Activated naive CD4-positive, alpha-beta T cell treated with anti-CD3 and anti-CD28 coated beads for 36 hours (primary cell): ENCODE data around the gene AAGAB. TPM values are rescaled to one million over a fixed set of nuclear protein-coding genes. Genes with fewer than 3 reads are reported as not detected.

Source experiments
- CTCF ChIA-PET: fragments of 350-600 bp; sonication (Branson Sonifier 250); formaldehyde crosslinking; loops from one replicate; lab custom pipeline; 2021; ENCODE audit warnings: antibody characterized with exemption; lab: Charles Lee
- DNase-seq: peaks from one replicate; pipeline ENCODE4 v3.0.0-alpha.2; 2020
- H3K27ac Mint-ChIP-seq: one replicate; pipeline ENCODE4 v1.8.0; 2021; ENCODE audit warnings: mild to moderate bottlenecking, mixed read lengths
- H3K27me3 Mint-ChIP-seq: one replicate; pipeline ENCODE4 v1.8.0; 2021; ENCODE audit warnings: low read depth, mixed read lengths
- H3K36me3 Mint-ChIP-seq: one replicate; pipeline ENCODE4 v1.8.0; 2021; ENCODE audit warnings: low read depth, mixed read lengths
- H3K4me1 Mint-ChIP-seq: one replicate; pipeline ENCODE4 v1.8.0; 2021; ENCODE audit warnings: low read depth, mixed read lengths
- H3K4me3 Mint-ChIP-seq: one replicate; pipeline ENCODE4 v1.8.0; 2021; ENCODE audit warnings: mild to moderate bottlenecking, moderate library complexity, mixed read lengths
- H3K9me3 Mint-ChIP-seq: one replicate; pipeline ENCODE4 v1.8.0; 2021; ENCODE audit warnings: mixed read lengths
- intact Hi-C: fragments of 100-400 bp; cut with micrococcal nuclease; formaldehyde crosslinking; loops from one replicate; pipeline ENCODE4 v1.15.1; 2023
- total RNA-seq, 2 experiments: library from RNA; stranded (reverse); gene quantifications; one replicate each; pipeline ENCODE4 v1.2.3, GENCODE V29; 2021

The AAGAB gene
- total RNA-seq, 2 experiments from 2014 or later: 47.2 to 48.8 TPM

DNA sequence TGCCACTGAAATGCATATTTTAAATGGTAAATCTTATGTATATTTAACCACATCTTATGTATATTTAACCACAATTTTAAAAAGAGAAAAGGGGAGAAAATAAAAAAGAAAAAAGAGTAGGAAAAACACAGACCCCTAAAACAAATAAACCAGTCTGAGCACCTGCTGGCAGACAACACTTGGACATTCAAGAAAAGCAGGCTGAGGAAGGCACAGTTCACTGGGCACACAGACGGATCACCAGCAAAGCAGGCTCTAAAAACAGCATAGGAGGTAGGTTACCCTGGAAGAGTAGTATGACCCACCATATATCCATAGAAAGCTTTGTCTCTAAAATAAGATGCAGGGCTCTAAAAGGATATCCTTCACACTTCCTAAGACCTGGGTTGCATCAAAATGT lies 27.0 kb downstream of the AAGAB start:
- DNase-seq: no peak
- no peak overlapping the region for H3K27ac Mint-ChIP-seq
- intact Hi-C loops: no loop called here
- H3K9me3 Mint-ChIP-seq: no peaks in the 10 kb centered on the region
- H3K4me1 Mint-ChIP-seq: peaks cover 4% of the 10 kb centered on the region
- H3K36me3 Mint-ChIP-seq: peaks cover 34% of the 10 kb centered on the region
- no peak overlapping the region for H3K4me3 Mint-ChIP-seq
- no peaks in the 10 kb centered on the region for H3K27me3 Mint-ChIP-seq
- CTCF ChIA-PET: interaction anchor here (1.2 kb wide), 1 partner anchor 13 kb away, joined by 6 read pairs; no protein-coding TSS in a partner anchor

DNA sequence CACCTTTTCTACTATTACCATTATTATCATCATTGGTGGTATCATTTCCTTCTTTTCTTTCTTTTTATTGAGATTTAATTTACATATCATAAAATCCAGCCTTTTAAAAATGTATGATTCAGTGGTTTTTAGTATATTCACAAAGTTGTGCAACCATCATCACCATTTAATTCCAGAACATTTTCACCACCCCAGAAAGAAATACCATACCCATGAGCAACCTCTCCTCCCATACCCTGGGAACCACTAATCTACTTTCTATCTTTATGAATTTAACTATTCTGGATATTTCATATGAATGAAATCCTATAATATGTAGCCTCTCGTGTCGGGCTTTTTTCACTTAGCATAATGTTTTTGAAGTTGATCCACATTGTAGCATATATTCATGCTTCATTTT lies 29.1 kb downstream of the AAGAB start:
- no peak overlapping the region for H3K4me3 Mint-ChIP-seq
- peaks cover 20% of the 10 kb centered on the region for H3K36me3 Mint-ChIP-seq
- H3K9me3 Mint-ChIP-seq: no peaks in the 10 kb centered on the region
- intact Hi-C loops: no loop called here
- DNase-seq: no peak
- no peaks in the 10 kb centered on the region for H3K27me3 Mint-ChIP-seq
- CTCF ChIA-PET: no interaction called here
- peaks cover 4% of the 10 kb centered on the region for H3K4me1 Mint-ChIP-seq
- H3K27ac Mint-ChIP-seq: no peak overlapping the region

DNA sequence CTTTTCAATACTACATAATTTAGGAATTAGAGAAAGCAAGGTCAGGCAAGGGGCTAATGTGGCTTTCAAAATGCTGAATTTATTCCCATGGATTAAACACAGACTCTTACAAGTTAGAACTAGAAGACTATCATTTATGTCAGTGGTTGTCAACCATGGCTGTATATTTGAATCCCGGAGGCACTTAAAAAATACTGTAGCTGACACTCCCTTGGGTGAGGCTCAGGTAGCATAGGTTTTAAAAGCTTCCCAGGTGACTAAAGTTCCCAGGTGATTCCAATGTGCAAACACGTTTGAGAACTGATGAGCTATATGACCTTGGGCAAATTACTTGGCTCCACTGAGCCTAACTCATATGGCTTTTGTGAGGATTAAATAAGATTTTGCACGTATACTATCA lies 29.6 kb downstream of the AAGAB start:
- Mint-ChIP-seq H3K27ac (no peak overlapping the region), H3K4me3 (no peak overlapping the region), H3K36me3 (peaks cover 18% of the 10 kb centered on the region), H3K27me3 (no peaks in the 10 kb centered on the region), H3K4me1 (peaks cover 4% of the 10 kb centered on the region), H3K9me3 (no peaks in the 10 kb centered on the region)
- intact Hi-C loops: no loop called here
- CTCF ChIA-PET: no interaction called here
- no peak for DNase-seq

GRCh38 chr15:67219288-67219687 lies 35.2 kb downstream of the AAGAB start:
- Mint-ChIP-seq H3K4me3 (no peak overlapping the region), H3K36me3 (peaks cover 17% of the 10 kb centered on the region), H3K9me3 (no peaks in the 10 kb centered on the region), H3K4me1 (peaks cover 3% of the 10 kb centered on the region), H3K27ac (no peak overlapping the region), H3K27me3 (no peaks in the 10 kb centered on the region)
- no peak for DNase-seq
- CTCF ChIA-PET: interaction anchor here (0.5 to 0.7 kb wide), 2 partner anchors 17 to 527 kb away, joined by 3 read pairs; no protein-coding TSS in a partner anchor
- intact Hi-C loops: no loop called here

DNA sequence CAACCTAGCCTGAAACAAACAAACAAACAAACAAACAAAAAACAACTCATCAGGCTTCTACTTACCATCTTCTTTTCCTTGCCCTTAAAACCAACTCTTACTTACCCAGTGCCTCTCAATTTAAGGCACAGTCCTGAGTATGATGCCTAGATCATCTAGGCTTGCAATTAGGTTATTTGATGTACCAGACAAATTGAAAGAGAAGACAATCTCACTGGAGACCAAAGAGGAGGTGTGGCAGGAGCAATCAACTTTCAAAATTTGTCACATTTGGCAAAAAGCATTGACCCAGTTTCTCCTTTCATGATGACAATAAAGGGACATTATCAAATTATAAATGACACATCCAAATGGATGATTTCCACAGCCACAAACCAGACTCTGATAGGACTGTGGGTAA lies 36.0 kb downstream of the AAGAB start:
- H3K36me3 Mint-ChIP-seq: peaks cover 17% of the 10 kb centered on the region
- no peaks in the 10 kb centered on the region for H3K27me3 Mint-ChIP-seq
- H3K4me1 Mint-ChIP-seq: peaks cover 3% of the 10 kb centered on the region
- CTCF ChIA-PET: interaction anchor here (0.7 kb wide), 1 partner anchor 16 kb away, joined by 3 read pairs; no protein-coding TSS in a partner anchor
- H3K27ac Mint-ChIP-seq: no peak overlapping the region
- intact Hi-C loops: no loop called here
- DNase-seq: no peak
- H3K4me3 Mint-ChIP-seq: no peak overlapping the region
- H3K9me3 Mint-ChIP-seq: no peaks in the 10 kb centered on the region

DNA sequence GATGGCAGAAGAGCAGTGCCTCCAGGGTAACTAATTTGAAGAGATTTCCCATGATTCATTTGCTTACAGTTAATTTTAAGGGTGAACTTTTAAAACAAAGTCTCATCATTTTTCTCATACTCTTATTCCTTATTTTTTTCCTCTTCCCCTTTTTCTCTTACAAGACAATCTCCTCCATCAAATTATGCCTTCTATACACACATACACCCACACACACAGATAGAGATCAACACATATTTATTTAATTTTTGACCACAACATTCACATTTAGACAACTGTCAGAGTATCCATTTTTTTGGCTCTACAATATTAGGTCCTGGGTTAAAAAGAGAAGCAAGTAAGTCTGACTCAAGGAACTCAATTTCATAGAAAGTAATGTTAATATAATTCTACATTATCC lies 37.6 kb downstream of the AAGAB start:
- CTCF ChIA-PET: no interaction called here
- H3K27me3 Mint-ChIP-seq: no peaks in the 10 kb centered on the region
- H3K9me3 Mint-ChIP-seq: no peaks in the 10 kb centered on the region
- H3K4me3 Mint-ChIP-seq: no peak overlapping the region
- intact Hi-C loops: no loop called here
- peaks cover 17% of the 10 kb centered on the region for H3K36me3 Mint-ChIP-seq
- DNase-seq: no peak
- peaks cover 3% of the 10 kb centered on the region for H3K4me1 Mint-ChIP-seq
- H3K27ac Mint-ChIP-seq: no peak overlapping the region

GRCh38 chr15:67215102-67215501 lies 39.4 kb downstream of the AAGAB start:
- CTCF ChIA-PET: no interaction called here
- peaks cover 3% of the 10 kb centered on the region for H3K4me1 Mint-ChIP-seq
- no peak overlapping the region for H3K27ac Mint-ChIP-seq
- H3K36me3 Mint-ChIP-seq: peaks cover 12% of the 10 kb centered on the region
- no peaks in the 10 kb centered on the region for H3K27me3 Mint-ChIP-seq
- intact Hi-C loops: no loop called here
- no peak overlapping the region for H3K4me3 Mint-ChIP-seq
- H3K9me3 Mint-ChIP-seq: no peaks in the 10 kb centered on the region
- DNase-seq: no peak

DNA sequence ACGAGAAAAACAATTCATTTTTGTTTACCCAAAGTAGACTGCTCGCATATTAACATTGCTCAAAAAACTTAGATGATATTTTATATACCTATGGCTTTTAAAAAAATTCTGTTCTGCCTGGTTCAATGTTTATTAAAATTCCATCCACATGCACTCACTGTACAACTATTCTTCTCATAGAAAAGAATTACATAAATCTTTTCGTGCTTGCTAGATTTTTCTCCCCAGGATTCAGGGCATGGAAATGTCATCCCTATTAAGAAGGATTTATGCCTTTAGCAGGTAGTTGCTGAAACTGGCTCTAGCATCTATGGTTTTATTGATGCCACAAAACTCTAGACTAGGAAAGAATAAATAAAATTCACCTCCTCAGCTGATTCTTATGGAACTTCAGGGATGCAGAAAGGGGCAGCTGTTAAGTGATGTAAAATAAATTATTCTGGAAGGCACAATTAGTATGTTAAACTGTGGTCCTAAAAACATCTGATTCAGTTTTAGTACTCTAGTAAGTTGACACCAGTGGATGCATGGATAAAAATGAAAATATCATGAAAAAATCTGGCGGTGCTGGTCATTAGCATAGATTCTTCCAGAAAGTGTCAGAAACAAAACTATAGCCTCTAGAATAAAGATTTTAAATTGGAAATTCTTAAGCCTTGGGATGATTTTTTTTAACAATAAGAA lies 41.6 kb downstream of the AAGAB start:
- no peaks in the 10 kb centered on the region for H3K27me3 Mint-ChIP-seq
- no peaks in the 10 kb centered on the region for H3K9me3 Mint-ChIP-seq
- intact Hi-C loops: no loop called here
- no peak for DNase-seq
- peaks cover 10% of the 10 kb centered on the region for H3K36me3 Mint-ChIP-seq
- no peaks in the 10 kb centered on the region for H3K4me1 Mint-ChIP-seq
- CTCF ChIA-PET: no interaction called here
- H3K4me3 Mint-ChIP-seq: no peak overlapping the region
- H3K27ac Mint-ChIP-seq: no peak overlapping the region

GRCh38 chr15:67210555-67211168 lies 43.8 kb downstream of the AAGAB start:
- CTCF ChIA-PET: interaction anchor here (1.5 kb wide), 1 partner anchor 10 kb away, joined by 3 read pairs; no protein-coding TSS in a partner anchor

DNA sequence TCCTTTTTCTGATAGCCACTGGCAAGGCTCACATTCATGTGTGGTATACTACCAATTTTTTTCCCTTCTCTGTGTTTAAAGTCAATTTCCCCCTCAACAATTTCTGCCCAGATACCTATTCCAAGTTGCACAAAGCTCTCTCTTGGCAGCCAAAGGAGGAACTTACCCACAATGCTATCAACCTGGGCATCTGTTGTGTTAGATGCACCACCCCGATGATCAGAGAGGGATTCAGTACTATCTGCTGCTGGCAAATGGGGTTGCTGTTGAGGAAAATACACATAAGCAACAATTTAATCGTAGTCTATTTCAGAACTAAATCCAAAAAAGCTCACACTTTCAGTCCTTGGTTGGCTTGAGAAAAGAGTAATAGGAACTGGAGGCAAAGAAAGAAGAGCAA lies 46.1 kb downstream of the AAGAB start:
- Mint-ChIP-seq H3K9me3 (no peaks in the 10 kb centered on the region), H3K36me3 (peaks cover 18% of the 10 kb centered on the region), H3K27ac (no peak overlapping the region), H3K4me3 (no peak overlapping the region), H3K27me3 (no peaks in the 10 kb centered on the region), H3K4me1 (no peaks in the 10 kb centered on the region)
- CTCF ChIA-PET: interaction anchor here (0.6 kb wide), 1 partner anchor 15 kb away, joined by 5 read pairs; no protein-coding TSS in a partner anchor
- no peak for DNase-seq
- intact Hi-C loops: no loop called here

More at GRCh38 chr15:67210555-67211168, 43.8 kb downstream of the AAGAB start:
- Mint-ChIP-seq H3K27me3 (no peaks in the 10 kb centered on the region), H3K27ac (no peak overlapping the region), H3K36me3 (peaks cover 8% of the 10 kb centered on the region), H3K9me3 (no peaks in the 10 kb centered on the region), H3K4me1 (no peaks in the 10 kb centered on the region), H3K4me3 (no peak overlapping the region)
- DNase-seq: no peak
- intact Hi-C loops: no loop called here

DNA sequence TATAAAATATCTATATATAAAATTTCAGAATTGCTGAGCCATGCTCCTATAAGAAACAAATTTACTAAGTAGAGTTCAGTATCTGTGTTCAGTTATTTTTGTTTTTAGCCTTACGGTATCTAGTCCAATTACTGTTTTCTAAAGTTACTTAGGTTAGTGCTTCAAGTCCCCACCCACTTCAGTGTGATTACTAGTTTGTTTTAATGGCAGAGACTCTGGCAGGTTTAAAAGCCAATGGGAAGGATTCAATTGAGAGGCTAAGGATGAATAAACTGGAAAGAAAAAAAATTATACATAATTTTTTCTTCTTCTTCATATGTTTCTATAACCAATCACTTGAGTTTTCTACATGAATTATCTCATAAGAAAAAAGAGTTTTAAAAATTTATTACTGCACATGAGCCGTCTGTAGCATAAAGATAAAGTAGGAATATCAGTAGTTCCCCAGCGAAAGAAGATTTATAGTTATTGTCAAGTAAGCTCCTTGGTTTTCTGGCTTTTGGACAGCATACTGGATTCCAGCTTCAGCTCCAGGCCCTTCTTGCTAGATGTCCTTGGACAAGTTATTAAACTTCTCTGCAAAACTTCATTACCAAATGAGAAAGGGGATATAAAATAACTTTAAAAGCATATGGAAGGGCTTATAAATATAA lies 46.8 kb downstream of the AAGAB start:
- H3K36me3 Mint-ChIP-seq: peaks cover 18% of the 10 kb centered on the region
- DNase-seq: no peak
- CTCF ChIA-PET: interaction anchor here (0.6 kb wide), 1 partner anchor 138 kb away, joined by 3 read pairs; no protein-coding TSS in a partner anchor

GRCh38 chr15:67202991-67203390 lies 51.5 kb downstream of the AAGAB start:
- Mint-ChIP-seq H3K4me1 (peaks cover 9% of the 10 kb centered on the region), H3K27ac (no peak overlapping the region), H3K9me3 (no peaks in the 10 kb centered on the region), H3K4me3 (no peak overlapping the region), H3K27me3 (no peaks in the 10 kb centered on the region), H3K36me3 (peaks cover 17% of the 10 kb centered on the region)
- intact Hi-C loops: no loop called here
- no peak for DNase-seq
- CTCF ChIA-PET: interaction anchor here (0.6 to 1.3 kb wide), 3 partner anchors 92 to 256 kb away, joined by 3 read pairs; no protein-coding TSS in a partner anchor

More for the DNA sequence above, 46.8 kb downstream of the AAGAB start:
- intact Hi-C loops: no loop called here
- no peaks in the 10 kb centered on the region for H3K27me3 Mint-ChIP-seq
- H3K4me1 Mint-ChIP-seq: no peaks in the 10 kb centered on the region
- H3K27ac Mint-ChIP-seq: no peak overlapping the region
- H3K4me3 Mint-ChIP-seq: no peak overlapping the region
- no peaks in the 10 kb centered on the region for H3K9me3 Mint-ChIP-seq
